GM23338 (cell line): Measurements from ENCODE around the gene TSNAX.

ENCODE experiments used
- CTCF ChIP-seq, 2 experiments: fragments of 200-600 bp in 1 of 2; sonication (generic) in 1 of 2; conservative IDR thresholded peaks; 2 replicates each; pipeline versions ENCODE4 v1.5.1 to v1.6.1; 2016 to 2017; ENCODE audit warnings: antibody characterized with exemption in 2 of 2, low read depth in 2 of 2, mild to moderate bottlenecking in 2 of 2, moderate library complexity in 1 of 2
- NANOG ChIP-seq: IDR thresholded peaks from 2 replicates; pipeline ENCODE4 v1.6.1; 2016; ENCODE audit warnings: antibody characterized with exemption, borderline replicate concordance
- POLR2AphosphoS5 ChIP-seq: IDR thresholded peaks from 2 replicates; pipeline ENCODE4 v1.6.1; 2016; ENCODE audit warnings: antibody characterized with exemption, low read depth
- REST ChIP-seq: IDR thresholded peaks from one replicate; pipeline ENCODE4 v1.6.1; 2018; ENCODE audit warnings: antibody characterized with exemption; ENCODE audit not compliant: unreplicated experiment

GRCh38 chr1:231541842-231542241, 13.4 kb downstream of the TSNAX start:
- no peak for TF ChIP-seq POLR2AphosphoS5
- no peak for TF ChIP-seq CTCF (conservative IDR thresholded peaks at IDR 0.05; ENCODE audit: low read depth in 2 of 2)
- no peak for TF ChIP-seq NANOG
- no peak for TF ChIP-seq REST
